ENCODE data around the gene CDH4. TPM values are rescaled to one million over a fixed set of nuclear protein-coding genes. Genes with fewer than 3 reads are reported as not detected.

CDH4 gene
- polyA plus RNA-seq, 1 donor from 2014 or later: not detected

DNA sequence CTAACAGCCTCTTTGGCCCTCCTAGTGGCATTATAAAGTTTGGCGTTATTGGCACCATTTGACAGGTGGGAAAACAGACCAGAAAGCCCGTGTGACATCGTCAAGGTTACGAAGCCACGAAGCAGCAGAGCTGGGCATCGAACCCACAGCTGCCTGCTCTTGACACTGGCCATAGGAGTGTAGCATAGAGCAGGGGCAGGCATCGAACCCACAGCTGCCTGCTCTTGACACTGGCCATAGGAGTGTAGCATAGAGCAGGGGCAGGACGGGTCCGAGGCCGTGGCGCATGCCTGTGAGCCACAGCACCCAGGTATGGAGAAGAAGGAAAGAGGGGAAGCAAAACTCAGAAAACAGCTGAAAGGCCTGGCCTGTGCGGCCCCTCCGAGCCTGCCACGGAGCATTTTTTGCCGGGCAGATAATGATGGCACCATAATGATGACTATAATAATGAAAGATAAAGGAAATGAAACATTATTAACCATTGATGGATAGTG lies 33.1 kb downstream of the CDH4 start:
- Mint-ChIP-seq H3K9me3 (peaks cover 3 to 9% (median 3%) of the 10 kb centered on the region in 3 donors), H3K36me3 (no peaks in the 10 kb centered on the region), H3K4me3 (no peak overlapping the region), H3K27ac (no peak overlapping the region), H3K4me1 (no peaks in the 10 kb centered on the region), H3K27me3 (no peaks in the 10 kb centered on the region)

DNA sequence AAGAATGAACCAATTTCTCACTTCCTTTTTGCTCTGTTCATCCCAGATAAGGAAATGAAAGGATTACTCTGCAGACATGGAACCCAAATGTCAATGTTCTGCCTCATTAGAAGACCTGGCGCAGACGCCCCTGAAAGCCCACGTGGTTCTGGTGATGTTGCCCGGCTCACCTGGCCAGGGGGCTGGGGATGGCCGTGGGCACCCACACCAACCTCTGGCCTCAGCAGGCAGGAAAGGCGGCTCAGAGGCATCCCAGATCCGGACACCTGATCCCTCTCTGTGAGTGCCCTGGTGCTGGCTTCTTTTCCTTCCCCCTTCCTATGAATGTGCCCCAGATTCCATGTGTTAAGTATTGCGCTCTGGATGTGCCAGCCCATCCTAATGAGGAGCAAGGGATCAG lies 33.6 kb downstream of the CDH4 start:
- H3K27ac Mint-ChIP-seq: no peak overlapping the region
- peaks cover 3 to 9% (median 3%) of the 10 kb centered on the region in 3 donors for H3K9me3 Mint-ChIP-seq
- no peak overlapping the region for H3K4me3 Mint-ChIP-seq
- H3K36me3 Mint-ChIP-seq: no peaks in the 10 kb centered on the region
- H3K4me1 Mint-ChIP-seq: no peaks in the 10 kb centered on the region
- H3K27me3 Mint-ChIP-seq: no peaks in the 10 kb centered on the region

DNA sequence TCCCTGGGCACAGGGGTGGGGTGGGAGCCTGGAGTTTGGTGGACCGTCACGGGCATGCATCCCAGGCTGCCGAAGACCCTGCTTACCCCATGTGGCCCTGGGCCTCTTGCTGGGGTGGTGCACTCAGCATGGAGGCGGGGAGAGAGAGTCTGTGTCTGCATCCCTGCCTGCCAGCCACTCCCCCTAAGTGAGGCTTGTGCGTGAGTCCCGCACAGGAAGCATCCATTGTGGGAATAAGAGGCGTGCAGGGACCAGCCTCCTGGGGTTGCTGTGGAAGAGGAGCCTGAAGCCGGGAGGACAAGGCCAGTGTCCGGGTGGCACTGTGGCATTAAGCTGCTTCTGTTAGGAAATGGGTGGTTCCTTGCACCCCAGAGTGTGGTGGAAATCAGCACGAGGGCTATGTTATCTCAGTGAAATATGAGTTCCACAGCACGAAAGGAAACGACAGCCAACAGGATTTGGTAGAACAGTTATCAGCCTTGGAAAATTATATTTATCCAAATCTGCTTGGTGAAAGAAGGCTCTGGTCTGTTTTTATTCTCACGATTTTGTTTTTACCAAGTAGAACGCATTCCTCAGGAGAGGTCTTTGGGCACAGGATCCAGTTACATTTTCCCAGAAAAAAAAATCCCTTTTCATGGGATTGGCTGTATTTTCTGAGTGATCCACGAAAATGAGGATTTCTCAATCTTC lies 35.7 kb downstream of the CDH4 start:
- no peaks in the 10 kb centered on the region for H3K27me3 Mint-ChIP-seq
- no peaks in the 10 kb centered on the region for H3K36me3 Mint-ChIP-seq
- H3K4me3 Mint-ChIP-seq: no peak overlapping the region
- no peaks in the 10 kb centered on the region for H3K4me1 Mint-ChIP-seq
- H3K9me3 Mint-ChIP-seq: peaks cover 0 to 7% (median 4%) of the 10 kb centered on the region in 3 donors
- H3K27ac Mint-ChIP-seq: no peak overlapping the region

DNA sequence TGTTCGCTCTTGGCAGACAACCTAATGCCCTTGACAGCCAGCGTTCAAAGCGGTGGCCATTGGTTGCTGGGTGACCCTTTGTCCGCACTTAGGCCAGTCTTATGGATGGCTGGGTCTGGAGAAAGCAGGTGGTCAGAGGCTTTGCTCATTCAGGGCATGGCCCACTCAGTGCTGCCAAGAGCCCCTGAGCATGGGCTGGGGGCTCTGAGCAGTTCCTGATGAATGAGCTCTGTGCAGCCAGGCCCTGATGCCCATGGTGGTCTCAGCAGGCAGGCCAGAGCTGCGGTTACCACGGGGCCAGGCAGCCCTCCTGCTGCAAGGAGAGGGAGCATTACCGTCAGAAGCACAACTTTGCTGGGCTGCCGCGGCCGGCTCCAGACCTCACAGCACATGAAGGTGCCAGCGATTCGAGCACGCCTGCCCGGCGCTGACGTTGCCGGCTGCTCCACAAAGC lies 36.3 kb downstream of the CDH4 start:
- H3K27me3 Mint-ChIP-seq: no peaks in the 10 kb centered on the region
- H3K36me3 Mint-ChIP-seq: no peaks in the 10 kb centered on the region
- H3K4me1 Mint-ChIP-seq: no peaks in the 10 kb centered on the region
- H3K27ac Mint-ChIP-seq: no peak overlapping the region
- H3K9me3 Mint-ChIP-seq: peaks cover 0 to 7% (median 4%) of the 10 kb centered on the region in 3 donors
- H3K4me3 Mint-ChIP-seq: no peak overlapping the region

DNA sequence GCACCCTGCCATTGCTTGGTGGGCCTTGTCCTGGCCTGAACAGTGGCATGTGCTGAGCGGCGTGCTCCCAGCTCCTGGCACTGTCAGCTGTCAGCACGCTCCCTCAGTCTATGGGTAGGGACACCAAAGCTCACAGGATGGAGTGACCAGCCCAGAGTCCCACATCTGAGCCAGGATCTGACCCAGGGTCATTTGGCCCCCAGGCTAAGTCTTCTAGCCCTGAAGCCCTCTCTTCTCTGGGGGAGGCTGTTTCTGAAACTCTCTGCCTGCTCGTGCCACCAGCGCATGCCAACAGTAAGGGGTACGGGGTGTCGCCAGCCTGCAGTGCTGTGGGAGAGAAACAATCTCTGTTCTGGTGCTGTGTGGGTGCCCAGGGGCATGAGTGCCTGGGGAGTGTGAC lies 37.1 kb downstream of the CDH4 start:
- Mint-ChIP-seq H3K27ac (no peak overlapping the region), H3K36me3 (no peaks in the 10 kb centered on the region), H3K27me3 (no peaks in the 10 kb centered on the region), H3K9me3 (peaks cover 0 to 9% (median 4%) of the 10 kb centered on the region in 3 donors), H3K4me1 (peaks cover 0 to 2% (median 0%) of the 10 kb centered on the region in 3 donors), H3K4me3 (no peak overlapping the region)

DNA sequence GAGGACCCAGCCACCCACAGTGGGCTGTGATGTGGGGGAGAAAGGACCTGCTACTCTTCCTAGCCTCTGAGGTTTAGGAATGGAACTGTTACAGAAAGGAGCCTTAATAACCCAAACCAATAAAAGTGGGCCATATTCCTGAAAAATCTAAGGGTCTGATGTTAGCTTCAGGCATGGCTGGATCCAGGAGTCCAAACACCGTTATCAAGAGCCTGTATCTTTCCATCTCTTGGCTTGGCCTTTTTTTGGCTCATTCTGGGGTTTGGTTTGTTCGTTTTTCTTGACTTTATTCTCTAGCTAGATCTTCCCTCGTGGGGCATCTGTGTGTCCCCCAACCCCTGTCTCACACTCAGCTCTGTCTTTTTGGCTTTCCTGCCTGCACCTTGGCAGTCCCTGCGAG lies 38.7 kb downstream of the CDH4 start:
- no peak overlapping the region for H3K27ac Mint-ChIP-seq
- H3K4me1 Mint-ChIP-seq: peaks cover 0 to 2% (median 0%) of the 10 kb centered on the region in 3 donors
- H3K9me3 Mint-ChIP-seq: peaks cover 0 to 8% (median 4%) of the 10 kb centered on the region in 3 donors
- no peaks in the 10 kb centered on the region for H3K36me3 Mint-ChIP-seq
- no peaks in the 10 kb centered on the region for H3K27me3 Mint-ChIP-seq
- H3K4me3 Mint-ChIP-seq: no peak overlapping the region

DNA sequence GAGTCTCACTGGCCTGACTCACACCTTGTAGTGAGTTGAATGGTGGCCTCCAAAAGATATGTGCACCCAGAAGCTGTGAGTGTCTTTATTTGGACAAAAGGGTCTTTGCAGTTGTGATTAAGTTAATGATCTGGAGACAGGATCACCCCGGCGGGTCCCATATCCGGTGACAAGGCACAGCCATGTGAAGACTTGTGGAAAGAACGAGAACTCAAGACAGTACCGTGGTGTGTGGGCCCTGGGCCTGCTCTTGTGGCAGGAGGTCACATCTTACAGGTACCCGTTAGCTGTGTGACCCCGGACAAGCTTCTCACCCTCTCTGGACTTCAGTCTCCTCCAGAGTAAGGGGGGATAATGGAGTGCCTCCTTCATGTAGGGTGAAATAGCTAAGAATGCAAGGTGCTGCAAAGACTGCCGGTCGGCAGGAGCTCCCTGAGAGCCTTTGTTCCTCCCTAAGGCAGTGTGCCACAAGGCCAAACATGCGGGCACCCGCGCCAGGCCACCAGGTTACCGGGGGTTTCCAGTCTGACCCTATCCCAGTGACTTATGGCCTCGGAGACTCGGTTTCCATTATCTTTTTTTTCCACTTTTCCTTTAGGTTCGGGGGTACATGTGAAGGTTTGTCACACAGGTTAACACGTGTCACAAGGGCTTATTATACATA lies 39.2 kb downstream of the CDH4 start:
- Mint-ChIP-seq H3K4me1 (peaks cover 0 to 2% (median 0%) of the 10 kb centered on the region in 3 donors), H3K4me3 (no peak overlapping the region), H3K27ac (no peak overlapping the region), H3K9me3 (peaks cover 2 to 8% (median 4%) of the 10 kb centered on the region in 3 donors), H3K27me3 (no peaks in the 10 kb centered on the region), H3K36me3 (no peaks in the 10 kb centered on the region)

- Mint-ChIP-seq H3K27me3 (no peaks in the 10 kb centered on the region), H3K27ac (no peak overlapping the region), H3K4me1 (peaks cover 0 to 2% (median 0%) of the 10 kb centered on the region in 3 donors), H3K36me3 (no peaks in the 10 kb centered on the region), H3K9me3 (peaks cover 2 to 8% (median 4%) of the 10 kb centered on the region in 3 donors), H3K4me3 (no peak overlapping the region)
Measured at GRCh38 chr20:61292391-61292790, 40.3 kb downstream of the CDH4 start.

- Mint-ChIP-seq H3K27ac (no peak overlapping the region), H3K4me3 (no peak overlapping the region), H3K27me3 (no peaks in the 10 kb centered on the region), H3K9me3 (peaks cover 2 to 8% (median 4%) of the 10 kb centered on the region in 3 donors), H3K4me1 (peaks cover 0 to 2% (median 0%) of the 10 kb centered on the region in 3 donors), H3K36me3 (no peaks in the 10 kb centered on the region)
Measured at GRCh38 chr20:61292821-61293612, 41.0 kb downstream of the CDH4 start.

- no peak overlapping the region for H3K27ac Mint-ChIP-seq
- H3K27me3 Mint-ChIP-seq: no peaks in the 10 kb centered on the region
- H3K36me3 Mint-ChIP-seq: no peaks in the 10 kb centered on the region
- H3K9me3 Mint-ChIP-seq: peaks cover 2 to 4% (median 4%) of the 10 kb centered on the region in 3 donors
- peaks cover 0 to 2% (median 0%) of the 10 kb centered on the region in 3 donors for H3K4me1 Mint-ChIP-seq
- H3K4me3 Mint-ChIP-seq: no peak overlapping the region
Measured at GRCh38 chr20:61293951-61294350, 41.9 kb downstream of the CDH4 start.

- Mint-ChIP-seq H3K27me3 (no peaks in the 10 kb centered on the region), H3K4me3 (no peak overlapping the region)
Measured at GRCh38 chr20:61295249-61295648, 43.2 kb downstream of the CDH4 start.

DNA sequence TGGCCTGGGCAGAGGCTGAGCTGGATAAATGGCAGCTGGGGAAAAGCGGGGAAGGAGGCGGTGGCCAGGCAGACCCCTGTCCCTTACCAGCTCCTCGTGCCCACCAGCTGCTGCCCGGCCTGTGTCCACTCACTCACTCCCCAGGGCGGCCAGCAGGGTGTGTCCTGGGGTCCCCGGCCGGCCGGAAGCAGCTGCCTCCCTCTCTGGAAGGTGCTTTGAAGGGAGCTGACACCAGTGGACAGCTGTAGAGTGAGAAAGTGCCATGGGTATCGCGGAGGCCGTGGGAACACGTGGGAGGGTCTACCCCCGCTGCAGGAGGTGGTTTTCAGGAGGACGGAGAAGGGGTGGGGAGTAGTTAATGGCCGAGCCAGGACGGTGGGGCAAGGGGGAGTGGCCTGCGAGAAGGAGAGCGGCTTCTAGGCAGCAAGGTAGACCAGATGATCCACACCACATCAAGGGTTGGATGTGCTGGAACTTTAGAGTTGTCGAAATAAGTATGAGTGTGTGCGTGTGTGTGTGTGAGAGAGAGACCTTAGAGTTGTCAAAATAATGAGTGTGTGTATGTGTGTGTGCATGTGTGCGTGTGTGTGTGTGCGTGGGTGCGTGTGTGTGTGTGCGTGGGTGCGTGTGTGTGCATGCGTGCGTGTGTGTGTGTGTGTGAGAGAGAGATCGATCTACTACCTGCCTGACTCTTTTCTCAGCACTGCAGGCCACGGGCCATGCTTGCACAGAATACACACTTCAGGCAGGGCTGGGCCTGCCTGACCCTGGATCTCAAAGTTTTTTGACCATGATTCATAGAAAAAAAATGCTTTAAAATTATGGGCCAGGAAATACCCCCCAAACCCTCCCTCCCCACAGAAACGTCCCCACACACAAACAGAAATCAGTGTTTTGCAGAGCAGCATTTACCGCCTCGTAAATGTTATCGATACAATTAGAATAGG lies 43.9 kb downstream of the CDH4 start:
- Mint-ChIP-seq H3K36me3 (no peaks in the 10 kb centered on the region), H3K4me1 (peaks cover 0 to 2% (median 0%) of the 10 kb centered on the region in 3 donors), H3K9me3 (peaks cover 2 to 3% (median 2%) of the 10 kb centered on the region in 3 donors), H3K27me3 (no peaks in the 10 kb centered on the region), H3K4me3 (no peak overlapping the region), H3K27ac (no peak overlapping the region)

More at GRCh38 chr20:61295249-61295648, 43.2 kb downstream of the CDH4 start:
- Mint-ChIP-seq H3K36me3 (no peaks in the 10 kb centered on the region), H3K4me1 (peaks cover 0 to 2% (median 0%) of the 10 kb centered on the region in 3 donors), H3K27ac (no peak overlapping the region), H3K9me3 (peaks cover 2 to 4% (median 3%) of the 10 kb centered on the region in 3 donors)

- no peaks in the 10 kb centered on the region for H3K27me3 Mint-ChIP-seq
Measured at GRCh38 chr20:61296629-61297019, 44.6 kb downstream of the CDH4 start.

GRCh38 chr20:61297491-61297890 lies 45.4 kb downstream of the CDH4 start:
- Mint-ChIP-seq H3K4me3 (no peak overlapping the region), H3K27ac (no peak overlapping the region), H3K9me3 (peaks cover 0 to 3% (median 2%) of the 10 kb centered on the region in 3 donors), H3K27me3 (no peaks in the 10 kb centered on the region), H3K36me3 (no peaks in the 10 kb centered on the region), H3K4me1 (peaks cover 0 to 2% (median 0%) of the 10 kb centered on the region in 3 donors)

More at GRCh38 chr20:61296629-61297019, 44.6 kb downstream of the CDH4 start:
- Mint-ChIP-seq H3K27ac (no peak overlapping the region), H3K4me1 (peaks cover 0 to 2% (median 0%) of the 10 kb centered on the region in 3 donors), H3K9me3 (peaks cover 0 to 3% (median 2%) of the 10 kb centered on the region in 3 donors), H3K4me3 (no peak overlapping the region), H3K36me3 (no peaks in the 10 kb centered on the region)
